HepG2 (cell line): ENCODE data around the gene NAV3. TPM values are rescaled to one million over a fixed set of nuclear protein-coding genes. Genes with fewer than 3 reads are reported as not detected.

ENCODE experiments used
- ATAC-seq: fragments of 200-7000 bp; cut with Tn5 transposase; 3 replicates; pipeline ENCODE4 v1.9.1; 2020; ENCODE audit warnings: mild to moderate bottlenecking, moderate library complexity
- BruUV-seq: library from RNA; stranded (reverse); fragments of 400-500 nt; replicated peaks from 2 replicates; lab custom pipeline; 2021; lab: Mats Ljungman, UMichigan
- CTCF ChIA-PET: fragments of 300-600 bp; formaldehyde crosslinking; extraction: SDS; loops from one replicate; lab custom pipeline; 2021; ENCODE audit warnings: low total read pairs, inconsistent platforms, low intra/inter-chr PET ratio; lab: Yijun Ruan, JAX
- POLR2A ChIA-PET: fragments of 350-600 bp; sonication (Branson Sonifier 250); formaldehyde crosslinking; loops from one replicate; lab custom pipeline; 2020; ENCODE audit warnings: antibody characterized with exemption, inconsistent platforms; lab: Yijun Ruan, JAX
- DNase-seq: peaks from one replicate; pipeline ENCODE4 v3.0.0-alpha.2; 2015; ENCODE audit warnings: low spot score
- FAIRE-seq: peaks from 3 replicates; lab custom pipeline; 2011; peaks lifted over from hg19 to GRCh38; lab: Jason Lieb, UNC
- H2AFZ ChIP-seq: one replicate; pipeline ENCODE4 v1.6.1; 2011; ENCODE audit warnings: low read length, inconsistent platforms
- H3K27ac ChIP-seq: fragments of 300-600 bp; 3 replicates; pipeline ENCODE4 v1.8.0; 2011; ENCODE audit warnings: mixed run types, mild to moderate bottlenecking, mixed read lengths, low read length, inconsistent platforms; ENCODE audit not compliant: insufficient read depth; ENCODE audit errors: extremely low read length
- H3K27me3 ChIP-seq, 2 experiments: fragments of 200-600 bp in 1 of 2; 2 replicates in 1 of 2; 3 replicates in 1 of 2; pipeline versions ENCODE4 v1.6.0 to v1.8.0; 2011; ENCODE audit warnings: low read length in 2 of 2, mild to moderate bottlenecking in 2 of 2, moderate library complexity in 2 of 2, inconsistent platforms in 1 of 2; ENCODE audit not compliant: insufficient read depth in 2 of 2, control insufficient read depth in 1 of 2
- H3K36me3 ChIP-seq, 2 experiments: fragments of 200-600 bp in 1 of 2; replicated peaks in 1 of 2; 2 replicates in 1 of 2; 3 replicates in 1 of 2; pipeline versions ENCODE4 v1.5.1 to v1.8.0; 2011; ENCODE audit warnings: low read length in 2 of 2, inconsistent platforms in 1 of 2; ENCODE audit not compliant: insufficient read depth in 2 of 2, control insufficient read depth in 1 of 2
- H3K4me1 ChIP-seq: 2 replicates; pipeline ENCODE4 v1.5.1; 2012; ENCODE audit warnings: low read length, inconsistent platforms; ENCODE audit not compliant: insufficient read depth
- H3K4me2 ChIP-seq: 2 replicates; pipeline ENCODE4 v1.6.0; 2011; ENCODE audit warnings: low read depth, low read length, inconsistent platforms
- H3K4me3 ChIP-seq, 3 experiments: fragments of 200-600 bp in 1 of 3; sonication (generic), shearing (Covaris generic) in 1 of 3; replicated peaks in 1 of 3; 2 replicates each; pipeline ENCODE4 v1.5.1; 2011 to 2016; ENCODE audit warnings: low read length in 3 of 3, inconsistent platforms in 2 of 3, low read depth in 2 of 3, mild to moderate bottlenecking in 2 of 3, control low read depth in 1 of 3, mixed read lengths in 1 of 3; ENCODE audit not compliant: insufficient read depth in 1 of 3
- H3K79me2 ChIP-seq: one replicate; pipeline ENCODE4 v1.6.1; 2011; ENCODE audit warnings: low read length, inconsistent platforms; ENCODE audit not compliant: insufficient read depth
- H3K9ac ChIP-seq: 2 replicates; pipeline ENCODE4 v1.6.0; 2011; ENCODE audit warnings: mild to moderate bottlenecking, low read depth, low read length, inconsistent platforms; ENCODE audit not compliant: insufficient read depth
- H3K9me3 ChIP-seq: 2 replicates; pipeline ENCODE4 v1.5.1; 2012; ENCODE audit warnings: mild to moderate bottlenecking, low read length
- H4K20me1 ChIP-seq: 2 replicates; pipeline ENCODE4 v1.6.0; 2011; ENCODE audit warnings: inconsistent platforms, mild to moderate bottlenecking, low read length, moderate library complexity; ENCODE audit not compliant: insufficient read depth
- CBFB ChIP-seq: sonication (generic); formaldehyde crosslinking; IDR thresholded peaks from 2 replicates; pipeline ENCODE4 v1.4.0; 2020; ENCODE audit warnings: missing genetic modification reagents
- CCAR2 ChIP-seq: fragments of 200-400 bp; formaldehyde crosslinking; optimal IDR thresholded peaks from 2 replicates; pipeline ENCODE3; 2018; ENCODE audit warnings: low read depth, mild to moderate bottlenecking, low read length, moderate library complexity
- CTCF ChIP-seq: sonication (generic); formaldehyde crosslinking; IDR thresholded peaks from 2 replicates; pipeline ENCODE4 v1.5.0; 2020; ENCODE audit warnings: mild to moderate bottlenecking, missing genetic modification reagents, moderate library complexity
- FOXA1 ChIP-seq, 2 experiments: fragments of 450-650 bp in 1 of 2; sonication (generic) in 1 of 2; formaldehyde crosslinking in 1 of 2; IDR thresholded peaks; 2 replicates each; pipeline versions ENCODE4 v1.4.0 to v1.6.1; 2016 to 2020; ENCODE audit warnings: missing genetic modification reagents in 1 of 2
- RAD21 ChIP-seq: fragments of 450-650 bp; formaldehyde crosslinking; IDR thresholded peaks from 2 replicates; pipeline ENCODE4 v1.5.0; 2020; ENCODE audit warnings: mild to moderate bottlenecking
- SKIL ChIP-seq: sonication (generic); formaldehyde crosslinking; IDR thresholded peaks from 2 replicates; pipeline ENCODE4 v1.8.0; 2022; ENCODE audit warnings: missing genetic modification reagents, mild to moderate bottlenecking, moderate library complexity, borderline replicate concordance
- SP2 ChIP-seq: sonication (generic); formaldehyde crosslinking; IDR thresholded peaks from 2 replicates; pipeline ENCODE4 v1.5.1; 2020; ENCODE audit warnings: mild to moderate bottlenecking, missing genetic modification reagents
- STAG1 ChIP-seq: sonication (generic); formaldehyde crosslinking; IDR thresholded peaks from 2 replicates; pipeline ENCODE4 v1.4.0; 2020; ENCODE audit warnings: missing genetic modification reagents
- TGIF2 ChIP-seq: IDR thresholded peaks from 2 replicates; pipeline ENCODE4 v1.6.1; 2016; ENCODE audit warnings: control low read depth, missing compliant biosample characterization
- THAP11 ChIP-seq: IDR thresholded peaks from 2 replicates; pipeline ENCODE4 v1.6.1; 2016; ENCODE audit warnings: missing biosample characterization, missing genetic modification reagents
- ZNF768 ChIP-seq: sonication (generic); formaldehyde crosslinking; IDR thresholded peaks from 2 replicates; pipeline ENCODE4 v1.4.0; 2020; ENCODE audit warnings: missing genetic modification reagents
- WGBS: methylation state at CpG from one replicate; pipeline ENCODE4 v1.1.6; 2017; ENCODE audit warnings: low lambda C conversion rate; 5-methylcytosine and 5-hydroxymethylcytosine counted together
- in situ Hi-C: cut with HindIII; loops from 2 replicates; pipeline ENCODE4 v1.10.0; 2017; ENCODE audit warnings: low pct_unique_long_range_greater_than_20kb; ENCODE audit not compliant: extremely low pct_ligation_motif_present
- intact Hi-C: fragments of 100-400 bp; cut with micrococcal nuclease; formaldehyde crosslinking; loops from one replicate; pipeline ENCODE4 v1.10.0; 2022; ENCODE audit not compliant: unreplicated experiment
- polyA plus RNA-seq, 8 experiments: library from polyadenylated mRNA; depleted of rRNA in 3 of 8; stranded (reverse) in 7 of 8; unstranded in 1 of 8; fragments of >200 nt; fragmentation: Illumina TruSeq in 4 of 8; extraction: Trizol in 4 of 8; gene quantifications; 2 replicates each; pipeline versions ENCODE4 v1.2.1 to v1.2.3, GENCODE V29; 2011 to 2016; ENCODE audit warnings: low read depth in 4 of 8, missing spikeins in 1 of 8, mixed read lengths in 1 of 8; ENCODE audit not compliant: insufficient read depth in 1 of 8
- total RNA-seq, 5 experiments: library from RNA; depleted of rRNA; stranded (reverse); fragments of >200 nt; fragmentation: Illumina TruSeq; extraction: Trizol; gene quantifications; 2 replicates each; pipeline ENCODE4 v1.2.3, GENCODE V29; 2016; ENCODE audit warnings: low read depth in 1 of 5
- TF ChIP-seq, protein P1 (sequence below), 2 experiments: sonication (generic) in 1 of 2; formaldehyde crosslinking in 1 of 2; IDR thresholded peaks; 2 replicates each; pipeline versions ENCODE4 v1.4.0 to v1.6.1; 2018 to 2020; ENCODE audit warnings: missing genetic modification reagents in 2 of 2, borderline replicate concordance in 1 of 2, low read depth in 1 of 2, mild to moderate bottlenecking in 1 of 2, missing biosample characterization in 1 of 2
- TF ChIP-seq, protein P2 (sequence below): IDR thresholded peaks from 2 replicates; pipeline ENCODE4 v1.6.1; 2012; ENCODE audit warnings: inconsistent platforms
- TF ChIP-seq, protein P3 (sequence below): sonication (generic); formaldehyde crosslinking; IDR thresholded peaks from 2 replicates; pipeline ENCODE4 v1.9.0; 2022; ENCODE audit warnings: low read depth, missing genetic modification reagents
- TF ChIP-seq, protein P4 (sequence below): sonication (generic); formaldehyde crosslinking; IDR thresholded peaks from 2 replicates; pipeline ENCODE4 v1.5.0; 2020; ENCODE audit warnings: missing genetic modification reagents

The NAV3 gene
- total and polyA plus RNA-seq, 2 of the 13 experiments (the other 11 are each of a cell fraction or from before 2014, with no cell fraction given), result 0.01 to 0.18 TPM

DNA sequence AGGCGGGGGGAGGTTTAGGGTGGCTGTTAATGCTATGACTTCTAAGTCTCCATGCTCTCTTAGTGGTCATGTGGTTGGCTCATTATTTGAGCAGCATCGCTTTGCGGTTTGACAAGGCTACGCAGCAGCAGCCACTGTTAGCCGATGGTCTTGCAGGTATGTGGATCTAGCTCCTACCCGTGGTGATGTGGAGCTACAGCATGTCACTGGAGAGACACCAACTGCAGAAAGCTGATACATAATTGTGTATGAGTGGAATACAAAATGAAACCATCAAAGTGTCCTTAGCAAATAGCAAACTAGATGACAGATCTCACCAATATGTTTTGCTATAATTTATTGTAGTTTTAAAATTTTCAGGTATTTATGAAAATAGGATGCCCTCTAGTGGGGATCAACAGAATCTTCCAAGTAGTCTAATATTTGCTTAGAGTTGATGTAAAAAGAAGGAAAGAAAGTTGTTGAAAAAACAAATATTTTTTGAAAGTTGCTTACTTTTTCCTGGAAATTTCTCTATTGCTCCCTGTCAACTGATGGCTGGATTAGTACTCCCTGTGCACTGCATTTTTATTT lies 94.9 kb downstream of the NAV3 start:
- FAIRE-seq (peak; percentile 81), ATAC-seq (peak; percentile 100), DNase-seq (peak; percentile 78)
- Histone ChIP-seq H3K9ac (no peak overlapping the region), H3K27me3 (no peaks in the 10 kb centered on the region), H3K4me3 (no peak overlapping the region), H3K9me3 (no peaks in the 10 kb centered on the region), H3K36me3 (no peaks in the 10 kb centered on the region), H2AFZ (no peak overlapping the region), H3K4me2 (no peak overlapping the region), H3K79me2 (no peaks in the 10 kb centered on the region), H3K4me1 (no peaks in the 10 kb centered on the region), H4K20me1 (no peaks in the 10 kb centered on the region), H3K27ac (no peak overlapping the region)
- BruUV-seq, result no TSS peak
- ChIA-PET POLR2A (no interaction called here), CTCF (interaction anchor here (0.8 to 3.0 kb wide), 2 partner anchors 202 to 1304 kb away, joined by 4 to 48 read pairs; no protein-coding TSS in a partner anchor)
- in situ Hi-C loops (loop anchor here (5.0 kb wide), 1 partner anchor 203 kb away; no protein-coding TSS in a partner anchor), intact Hi-C loops (loop anchor here (1.0 to 10.0 kb wide), 2 partner anchors 201 to 311 kb away; no protein-coding TSS in a partner anchor)
- 0% methylated on average over 6 of the region's 6 CpGs for WGBS
- TF ChIP-seq CBFB (CRISPR knock-in tag) (peak; percentile 46; the same call in 1 of the 2 replicates), CCAR2 (no peak), RAD21 (CRISPR knock-in tag) (peak; percentile 83), CTCF (CRISPR knock-in tag) (peak; percentile 89), STAG1 (peak; percentile 87), SP2 (CRISPR knock-in tag) (no peak), THAP11 (CRISPR knock-in tag) (0 out of 2 replicates have a peak, but pooled peaks have one; percentile 15), TGIF2 (CRISPR knock-in tag) (no peak), SKIL (CRISPR knock-in tag) (no peak), FOXA1 (IDR thresholded peaks at IDR 0.05) (no peak), FOXA1 (CRISPR knock-in tag; IDR thresholded peaks at IDR 0.05) (0 out of 2 replicates have a peak, but pooled peaks have one; percentile 12), ZNF768 (CRISPR knock-in tag) (no peak)
- TF ChIP-seq, protein P1, sequence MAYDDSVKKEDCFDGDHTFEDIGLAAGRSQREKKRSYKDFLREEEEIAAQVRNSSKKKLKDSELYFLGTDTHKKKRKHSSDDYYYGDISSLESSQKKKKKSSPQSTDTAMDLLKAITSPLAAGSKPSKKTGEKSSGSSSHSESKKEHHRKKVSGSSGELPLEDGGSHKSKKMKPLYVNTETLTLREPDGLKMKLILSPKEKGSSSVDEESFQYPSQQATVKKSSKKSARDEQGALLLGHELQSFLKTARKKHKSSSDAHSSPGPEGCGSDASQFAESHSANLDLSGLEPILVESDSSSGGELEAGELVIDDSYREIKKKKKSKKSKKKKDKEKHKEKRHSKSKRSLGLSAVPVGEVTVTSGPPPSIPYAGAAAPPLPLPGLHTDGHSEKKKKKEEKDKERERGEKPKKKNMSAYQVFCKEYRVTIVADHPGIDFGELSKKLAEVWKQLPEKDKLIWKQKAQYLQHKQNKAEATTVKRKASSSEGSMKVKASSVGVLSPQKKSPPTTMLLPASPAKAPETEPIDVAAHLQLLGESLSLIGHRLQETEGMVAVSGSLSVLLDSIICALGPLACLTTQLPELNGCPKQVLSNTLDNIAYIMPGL (CRISPR knock-in tag; IDR thresholded peaks at IDR 0.05; ENCODE audit: borderline replicate concordance in 1 of 2, low read depth in 1 of 2), result peak; percentile 19 to 59; a peak in 1 of 4 replicates
- TF ChIP-seq, protein P2, sequence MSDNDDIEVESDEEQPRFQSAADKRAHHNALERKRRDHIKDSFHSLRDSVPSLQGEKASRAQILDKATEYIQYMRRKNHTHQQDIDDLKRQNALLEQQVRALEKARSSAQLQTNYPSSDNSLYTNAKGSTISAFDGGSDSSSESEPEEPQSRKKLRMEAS, result no peak
- TF ChIP-seq, protein P3, sequence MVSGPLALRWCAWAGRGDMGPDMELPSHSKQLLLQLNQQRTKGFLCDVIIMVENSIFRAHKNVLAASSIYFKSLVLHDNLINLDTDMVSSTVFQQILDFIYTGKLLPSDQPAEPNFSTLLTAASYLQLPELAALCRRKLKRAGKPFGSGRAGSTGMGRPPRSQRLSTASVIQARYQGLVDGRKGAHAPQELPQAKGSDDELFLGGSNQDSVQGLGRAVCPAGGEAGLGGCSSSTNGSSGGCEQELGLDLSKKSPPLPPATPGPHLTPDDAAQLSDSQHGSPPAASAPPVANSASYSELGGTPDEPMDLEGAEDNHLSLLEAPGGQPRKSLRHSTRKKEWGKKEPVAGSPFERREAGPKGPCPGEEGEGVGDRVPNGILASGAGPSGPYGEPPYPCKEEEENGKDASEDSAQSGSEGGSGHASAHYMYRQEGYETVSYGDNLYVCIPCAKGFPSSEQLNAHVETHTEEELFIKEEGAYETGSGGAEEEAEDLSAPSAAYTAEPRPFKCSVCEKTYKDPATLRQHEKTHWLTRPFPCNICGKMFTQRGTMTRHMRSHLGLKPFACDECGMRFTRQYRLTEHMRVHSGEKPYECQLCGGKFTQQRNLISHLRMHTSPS (CRISPR knock-in tag), result no peak
- TF ChIP-seq, protein P4, sequence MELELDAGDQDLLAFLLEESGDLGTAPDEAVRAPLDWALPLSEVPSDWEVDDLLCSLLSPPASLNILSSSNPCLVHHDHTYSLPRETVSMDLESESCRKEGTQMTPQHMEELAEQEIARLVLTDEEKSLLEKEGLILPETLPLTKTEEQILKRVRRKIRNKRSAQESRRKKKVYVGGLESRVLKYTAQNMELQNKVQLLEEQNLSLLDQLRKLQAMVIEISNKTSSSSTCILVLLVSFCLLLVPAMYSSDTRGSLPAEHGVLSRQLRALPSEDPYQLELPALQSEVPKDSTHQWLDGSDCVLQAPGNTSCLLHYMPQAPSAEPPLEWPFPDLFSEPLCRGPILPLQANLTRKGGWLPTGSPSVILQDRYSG (CRISPR knock-in tag), result no peak
